Measurements from ENCODE around the gene PIM2.
"Not testable (repeated sequence)": the region's sequence is repeated elsewhere in the genome, so short reads cannot be mapped to it uniquely, and the experiment has no call there.

The PIM2 gene

DNA sequence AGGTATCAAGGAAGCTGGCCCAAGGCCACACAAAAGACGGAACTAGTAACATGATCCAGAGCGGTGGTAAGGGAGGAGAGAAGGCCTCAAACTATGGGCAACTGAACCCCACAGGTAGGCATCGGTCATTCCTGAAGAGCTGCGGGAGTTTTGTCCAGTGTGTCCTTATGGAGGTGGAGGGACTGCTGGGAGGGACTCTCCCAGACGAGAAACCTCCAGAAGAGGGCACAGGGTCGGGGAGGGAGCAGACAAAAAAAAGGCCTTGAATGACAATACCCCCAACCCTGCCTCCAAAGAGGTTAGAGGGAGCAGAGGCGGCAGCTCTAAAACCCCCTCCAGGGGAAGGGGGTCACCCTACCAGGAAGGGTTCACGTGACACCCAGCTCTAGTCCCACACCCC is 14.6 kb downstream of the PIM2 start:
- no peak for DNase-seq

DNA sequence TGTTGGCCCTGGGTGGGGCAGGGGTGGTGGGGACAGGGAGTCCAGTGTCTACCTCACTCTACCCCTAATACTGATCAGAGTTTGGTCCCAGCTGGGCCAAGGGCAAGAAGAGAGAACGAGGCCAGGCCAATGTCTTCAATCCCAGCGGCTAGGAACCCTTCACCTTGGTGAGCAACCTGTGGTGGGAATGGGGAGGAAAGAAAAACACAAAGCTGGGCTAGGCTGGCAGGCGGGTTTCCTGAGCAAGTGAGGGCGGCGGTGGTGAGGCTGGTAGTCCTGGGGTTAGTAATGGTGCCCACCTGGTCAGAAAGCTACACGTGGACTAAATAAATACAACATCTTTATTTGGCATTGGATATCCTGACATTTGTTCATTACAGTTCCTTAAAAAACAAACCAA is 15.5 kb downstream of the PIM2 start:
- DNase-seq = no peak

DNA sequence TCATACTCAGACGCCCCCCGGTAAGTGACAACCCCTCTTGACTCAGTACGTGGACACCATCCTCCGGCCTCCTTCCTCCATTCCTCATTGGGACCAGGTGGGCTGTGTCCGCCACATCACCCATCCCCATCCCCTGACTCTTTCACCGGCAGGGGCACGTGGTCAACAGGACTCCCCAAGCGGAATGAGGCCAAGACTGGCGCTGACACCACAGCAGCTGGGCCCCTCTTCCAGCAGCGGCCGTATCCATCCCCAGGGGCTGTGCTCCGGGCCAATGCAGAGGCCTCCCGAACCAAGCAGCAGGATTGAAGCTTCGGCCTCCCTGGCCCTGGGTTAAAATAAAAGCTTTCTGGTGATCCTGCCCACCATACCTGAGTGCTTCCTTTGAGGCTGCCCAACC is 16.0 kb downstream of the PIM2 start:
- DNase-seq = no peak

DNA sequence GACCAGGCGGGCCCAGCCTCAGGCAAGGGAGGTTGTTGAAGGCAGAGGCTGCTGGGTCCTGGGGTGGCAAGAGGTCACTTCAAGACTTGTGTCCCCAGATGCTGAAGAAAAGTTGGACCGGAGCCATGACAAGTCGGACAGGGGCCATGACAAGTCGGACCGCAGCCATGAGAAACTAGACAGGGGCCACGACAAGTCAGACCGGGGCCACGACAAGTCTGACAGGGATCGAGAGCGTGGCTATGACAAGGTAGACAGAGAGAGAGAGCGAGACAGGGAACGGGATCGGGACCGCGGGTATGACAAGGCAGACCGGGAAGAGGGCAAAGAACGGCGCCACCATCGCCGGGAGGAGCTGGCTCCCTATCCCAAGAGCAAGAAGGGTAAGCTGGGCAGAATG is 16.7 kb downstream of the PIM2 start:
- no peak for DNase-seq

DNA sequence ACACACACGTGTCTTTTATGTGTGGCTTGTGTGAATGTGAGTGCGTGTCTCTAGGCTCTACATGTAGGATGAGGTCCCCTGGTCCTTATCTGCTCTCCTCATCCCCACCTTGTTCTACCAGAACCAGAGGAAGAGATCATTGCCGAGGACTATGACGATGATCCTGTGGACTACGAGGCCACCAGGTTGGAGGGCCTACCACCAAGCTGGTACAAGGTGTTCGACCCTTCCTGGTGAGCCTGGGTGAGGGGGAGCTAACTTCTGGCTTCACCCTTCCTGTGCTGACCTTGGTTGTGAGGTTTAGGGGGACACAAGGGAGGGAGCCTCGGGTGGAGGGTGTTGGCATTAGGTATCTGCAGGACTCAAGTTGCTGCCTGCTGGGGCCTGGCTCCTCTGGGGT is 17.8 kb downstream of the PIM2 start:
- DNase-seq = no peak

DNA sequence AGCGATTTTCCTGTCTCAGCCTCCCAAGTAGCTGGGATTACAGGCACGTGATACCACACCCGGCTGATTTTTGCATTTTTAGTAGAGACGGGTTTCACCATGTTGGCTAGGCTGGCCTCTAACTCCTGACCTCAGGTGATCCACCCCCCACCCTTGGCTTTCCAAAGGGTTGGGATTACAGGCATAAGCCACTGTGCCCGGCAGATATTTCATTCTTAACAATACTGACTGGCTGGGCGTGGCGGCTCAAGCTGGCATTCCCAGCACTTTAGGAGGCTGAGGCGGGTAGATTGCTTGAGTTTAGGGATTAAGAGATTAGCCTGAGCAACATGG is 19.8 kb downstream of the PIM2 start:
- DNase-seq = no peak

DNA sequence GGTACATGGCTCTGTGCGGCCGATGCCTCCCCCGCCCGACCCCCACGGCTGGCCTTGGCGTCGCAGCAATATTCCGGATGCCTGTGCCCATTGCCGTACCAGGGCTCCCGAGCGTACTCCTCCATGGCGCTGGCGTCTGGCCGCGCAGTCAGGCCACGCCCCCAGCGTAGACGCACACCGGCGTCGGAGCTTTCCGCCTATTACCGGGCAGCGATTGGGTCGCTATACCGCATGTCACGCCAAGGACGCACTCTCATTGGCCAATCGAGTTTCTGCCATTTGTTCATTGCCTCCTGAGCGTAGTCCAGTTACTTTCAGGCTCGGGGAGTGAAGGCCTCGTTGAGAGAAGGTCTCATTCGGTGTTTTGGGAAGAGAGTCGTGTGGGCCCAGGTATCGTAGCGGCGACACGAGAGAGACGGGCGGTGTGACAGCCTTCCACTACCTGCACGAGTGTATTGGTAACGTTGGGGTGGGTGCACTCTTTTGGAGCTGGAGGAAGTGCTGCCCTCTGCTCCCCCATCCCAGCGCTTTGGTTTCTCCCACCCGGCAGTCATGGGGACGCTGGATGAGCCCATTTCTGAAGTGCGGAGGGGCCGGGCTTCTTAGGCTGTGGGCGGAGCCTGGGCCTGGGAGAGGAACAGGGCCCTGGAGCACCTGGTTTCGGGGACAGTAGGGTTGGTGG is 21.1 kb downstream of the PIM2 start, which contains the start of the genes PQBP1 and TIMM17B:
TSS of gene PQBP1 (plus strand) at position 306 of the 682 bp plus-strand sequence. CDS start 580 bp downstream, outside the sequence.
TSS of gene TIMM17B (minus strand) at position 144 of the 682 bp plus-strand sequence. CDS start at position 125, 19 bp downstream.
- DNase-seq = peak; percentile 92

DNA sequence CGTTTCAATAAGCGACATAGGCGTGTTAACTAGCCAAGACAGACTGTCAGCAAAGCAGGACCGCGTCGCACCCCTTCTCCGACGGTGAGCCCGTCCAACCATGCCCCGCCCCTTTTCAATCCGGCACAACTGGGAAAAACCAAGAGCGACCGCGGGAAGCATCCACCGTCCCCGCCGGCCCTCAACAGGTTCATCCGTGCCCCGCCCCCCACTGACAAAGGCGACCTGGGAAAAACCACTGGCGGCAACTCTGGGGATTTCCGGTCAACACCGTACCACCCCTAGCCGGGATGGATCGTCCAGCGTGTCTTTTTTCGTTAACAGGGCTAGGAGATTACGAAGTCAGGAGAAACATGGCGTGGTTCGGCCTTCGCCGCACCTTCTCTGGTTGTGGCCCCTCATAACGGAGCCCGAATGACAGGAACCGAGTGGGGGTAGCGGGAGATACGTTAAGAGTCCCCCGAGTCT is 21.6 kb downstream of the PIM2 start:
- peak; percentile 50 for DNase-seq

DNA sequence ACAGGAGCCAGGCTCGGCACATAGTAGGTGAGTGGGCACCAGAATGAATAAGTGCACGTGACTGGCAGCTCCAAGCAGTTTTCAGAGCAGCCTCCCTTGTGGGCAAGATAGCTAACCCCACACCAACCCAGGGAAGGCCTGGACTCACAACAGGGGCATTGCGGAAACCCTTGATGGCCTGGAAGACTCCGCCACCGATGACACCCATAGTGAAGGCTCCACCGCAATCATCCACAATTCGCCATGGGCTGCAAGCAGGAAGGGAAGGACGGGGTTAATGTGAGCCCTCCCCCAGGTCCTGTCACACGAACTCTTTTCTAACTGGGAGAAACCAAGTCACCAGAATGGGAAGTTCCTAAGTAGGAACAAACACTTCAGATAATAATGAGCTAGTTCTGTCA is 22.2 kb downstream of the PIM2 start:
- DNase-seq = peak; percentile 5

DNA sequence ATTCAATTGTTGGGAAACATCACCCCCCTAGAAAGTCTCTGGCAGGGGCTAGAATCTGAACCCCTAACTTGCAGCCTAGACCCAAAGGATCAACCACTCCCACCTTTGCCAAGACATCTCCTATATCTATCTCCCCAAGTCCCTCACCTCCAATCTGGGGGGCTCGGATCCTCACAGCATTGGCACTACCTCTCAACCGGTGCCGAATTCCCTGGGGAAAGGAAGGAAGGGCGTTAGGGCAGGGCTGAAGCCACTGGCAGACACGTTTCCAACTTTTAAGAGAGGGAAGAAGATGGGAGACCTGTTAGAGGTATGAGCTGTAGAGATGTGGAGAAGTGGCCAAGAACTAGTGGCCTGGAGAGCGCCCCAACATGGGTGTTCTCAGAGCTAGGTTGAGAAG is 23.9 kb downstream of the PIM2 start:
- DNase-seq = no peak

DNA sequence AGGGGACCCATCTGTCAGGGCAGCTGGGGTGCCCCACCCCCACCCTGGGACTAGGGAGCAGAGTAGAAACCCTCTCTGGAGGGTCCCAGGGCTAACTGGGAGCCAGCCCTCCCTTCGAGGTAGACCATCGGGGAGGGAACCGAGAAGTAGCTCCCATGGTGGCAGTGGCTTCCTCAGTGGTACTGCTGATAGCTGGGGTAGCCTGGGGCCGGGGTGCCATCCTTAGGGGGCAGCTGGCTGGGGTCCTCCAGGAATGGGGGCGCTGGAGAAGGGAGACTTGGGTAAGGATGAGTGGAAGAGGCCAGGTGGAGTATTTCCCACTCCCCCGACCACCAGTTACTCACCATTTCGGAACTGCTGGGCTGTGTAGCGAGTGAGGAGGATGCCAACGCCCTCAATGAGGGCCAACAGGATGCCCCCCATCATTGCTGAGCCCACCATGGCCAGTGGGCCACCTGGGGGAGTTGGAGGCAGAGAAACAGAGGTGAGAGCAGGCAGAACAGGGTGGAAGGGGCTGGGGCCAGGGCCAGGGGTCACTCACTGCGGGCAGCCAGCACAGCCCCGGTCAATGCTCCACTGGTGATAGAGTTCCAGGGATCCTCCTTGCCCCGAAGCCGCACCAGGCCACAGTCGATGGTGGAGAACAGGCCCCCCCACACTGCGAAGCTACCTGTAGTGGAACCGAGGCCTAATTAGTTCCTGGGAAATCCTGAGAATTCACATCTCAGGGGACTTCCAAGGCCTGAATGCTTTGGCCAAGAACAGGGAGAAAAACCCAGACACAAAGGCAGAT is 25.1 kb downstream of the PIM2 start:
- no peak for DNase-seq

DNA sequence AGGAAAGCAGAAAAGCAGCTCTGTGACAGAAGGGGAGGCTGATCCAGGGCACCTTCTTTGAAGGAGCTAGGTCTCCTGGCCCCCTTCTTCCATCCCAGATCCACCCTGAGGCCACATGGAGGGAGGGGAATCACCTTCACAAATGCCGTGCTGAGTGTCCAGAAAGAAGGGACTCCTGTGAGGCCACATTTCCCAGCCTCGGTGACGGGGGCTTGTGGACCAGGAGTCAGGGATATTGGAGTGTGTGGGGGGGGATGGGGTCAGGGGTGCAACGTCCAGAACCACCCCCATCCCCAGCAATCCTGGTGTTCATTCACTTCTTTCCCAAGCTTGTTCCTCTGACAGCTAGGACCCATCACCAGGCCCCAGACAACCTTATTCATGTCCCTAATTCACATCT is 25.9 kb downstream of the PIM2 start:
- no peak for DNase-seq

DNA sequence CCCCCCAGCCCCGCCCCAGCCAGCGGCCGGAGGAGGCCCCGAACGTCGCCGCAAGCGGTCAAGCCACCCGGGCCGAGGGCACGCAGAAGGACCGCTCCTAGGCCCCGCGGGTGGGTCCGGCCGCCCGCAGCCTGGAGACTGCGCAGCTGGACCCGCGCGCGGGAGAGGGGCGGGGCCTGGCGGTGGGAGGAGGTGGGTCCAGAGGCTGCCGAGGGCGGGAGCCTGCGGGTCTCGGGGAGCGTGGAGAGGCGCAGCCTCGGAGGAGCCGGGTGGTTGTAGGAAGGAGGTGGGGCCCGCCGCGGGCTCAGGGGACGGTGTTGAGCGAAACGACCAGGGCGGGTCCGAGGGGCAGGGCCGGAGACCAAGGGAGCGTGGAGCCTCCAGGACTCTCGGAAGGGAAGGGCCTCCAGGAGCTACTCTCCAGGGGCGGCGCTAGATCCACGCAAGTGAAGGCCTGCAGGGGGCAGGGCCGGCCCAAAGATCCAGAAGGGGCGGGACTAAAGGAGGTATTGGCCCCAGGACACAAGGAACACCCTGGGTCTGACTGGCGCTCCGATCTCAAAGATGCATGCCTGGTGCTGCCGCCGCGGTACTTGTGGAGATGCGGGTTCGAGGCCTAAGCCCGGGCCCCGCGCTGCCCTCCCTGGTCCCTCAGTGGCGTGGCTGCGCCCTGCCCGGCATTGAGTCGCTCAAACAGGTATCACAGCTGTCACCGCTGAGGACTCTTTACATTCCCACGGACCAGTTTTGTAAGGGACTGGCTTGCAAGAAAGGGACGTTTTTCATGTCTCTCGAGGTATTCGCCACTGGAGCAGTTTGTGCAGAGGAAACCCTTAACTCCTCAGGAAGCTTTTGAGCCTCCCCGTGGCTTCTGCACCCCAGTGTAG is 27.2 kb downstream of the PIM2 start:
- DNase-seq = peak; percentile 76

DNA sequence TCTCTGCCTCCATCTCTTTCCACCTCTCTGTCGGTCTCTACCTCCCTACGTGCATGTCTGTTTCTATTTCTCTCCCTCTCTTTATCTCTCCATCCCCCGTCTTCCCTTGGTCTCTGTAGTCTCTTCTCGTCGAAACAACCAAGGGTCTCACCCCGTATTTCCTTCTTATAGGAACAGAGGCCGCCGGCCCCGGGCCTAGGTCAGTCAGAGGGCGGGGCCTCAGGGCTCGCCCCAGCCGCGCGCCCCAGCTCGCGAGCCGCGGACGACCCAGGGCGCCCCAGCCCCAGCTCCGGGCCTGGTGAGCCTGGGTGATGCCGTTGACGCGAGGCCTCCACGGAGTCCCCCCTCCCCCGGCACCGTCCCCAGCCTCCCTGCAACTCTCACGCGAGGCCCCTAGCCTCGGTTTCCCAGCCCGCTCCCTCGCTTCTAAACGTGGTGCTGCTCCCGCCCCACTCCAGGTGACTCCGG is 27.9 kb downstream of the PIM2 start:
- DNase-seq = no peak

DNA sequence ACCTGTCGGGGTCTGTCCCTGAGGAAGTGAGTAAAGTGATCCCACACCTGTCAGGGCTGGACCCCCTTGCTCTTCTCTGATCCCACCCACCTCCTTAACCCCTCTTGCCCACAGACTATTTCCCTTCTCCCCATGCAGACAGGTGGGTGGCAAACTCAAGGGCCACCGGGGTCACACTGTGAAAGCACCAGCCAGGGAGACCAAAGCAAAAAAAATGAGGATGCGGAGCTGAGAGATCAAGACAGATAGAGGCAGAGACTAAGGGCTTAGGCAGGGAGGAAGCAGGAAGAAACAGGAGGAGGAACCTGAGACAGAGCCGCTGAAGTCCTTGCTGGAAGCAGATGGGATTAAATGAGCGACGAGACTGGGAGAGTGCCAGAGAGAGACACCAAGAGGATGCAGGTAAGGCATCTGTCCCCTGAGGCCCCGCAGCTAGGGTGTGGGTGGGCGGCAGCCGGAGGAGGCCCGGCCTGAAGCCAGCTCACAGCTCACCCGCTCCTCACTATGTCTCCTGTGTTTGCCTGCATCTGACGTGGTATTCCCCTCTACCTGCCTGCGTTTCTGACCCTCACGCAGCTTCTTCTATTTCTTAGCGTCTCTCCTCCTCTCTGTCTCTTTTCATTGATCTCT is 28.4 kb downstream of the PIM2 start:
- DNase-seq = no peak

DNA sequence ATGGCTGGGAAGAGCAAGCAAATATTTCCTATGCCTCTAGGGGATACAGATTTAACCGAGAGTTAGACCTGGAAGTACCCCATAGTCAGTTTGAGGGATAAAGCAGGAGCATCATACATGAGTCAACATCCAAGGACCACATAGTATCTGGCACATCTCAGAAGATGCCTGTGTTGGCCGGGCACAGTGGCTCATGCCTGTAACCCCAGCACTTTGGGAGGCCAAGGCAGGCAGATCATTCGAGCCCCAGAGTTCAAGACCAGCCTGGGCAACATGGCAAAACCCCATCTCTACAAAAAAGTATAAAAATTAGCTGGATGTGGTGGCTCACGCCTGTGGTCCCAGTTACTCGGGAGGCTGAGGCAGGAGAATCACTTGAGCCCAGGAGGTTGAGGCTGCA is 32.2 kb downstream of the PIM2 start:
- DNase-seq = not testable (repeated sequence)

DNA sequence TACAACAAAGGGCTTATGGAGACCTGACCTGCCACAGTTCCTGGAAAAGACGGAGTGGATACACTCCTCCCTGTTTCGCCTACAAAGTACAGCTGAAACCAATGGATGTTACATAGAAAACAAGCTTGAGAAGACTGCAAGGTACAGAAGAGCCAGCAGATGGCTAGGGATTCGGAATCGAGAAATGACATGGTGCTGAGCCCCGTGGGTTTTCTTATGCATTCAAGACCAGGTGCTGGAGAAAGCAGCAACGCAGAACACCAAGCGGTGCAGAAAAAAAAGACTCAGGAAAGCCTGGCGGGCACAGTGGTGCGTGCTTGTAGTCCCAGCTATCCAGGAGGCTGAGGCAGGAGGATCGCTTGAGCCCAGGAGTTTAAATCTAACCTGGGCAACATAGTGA is 35.1 kb downstream of the PIM2 start:
- DNase-seq = no peak

DNA sequence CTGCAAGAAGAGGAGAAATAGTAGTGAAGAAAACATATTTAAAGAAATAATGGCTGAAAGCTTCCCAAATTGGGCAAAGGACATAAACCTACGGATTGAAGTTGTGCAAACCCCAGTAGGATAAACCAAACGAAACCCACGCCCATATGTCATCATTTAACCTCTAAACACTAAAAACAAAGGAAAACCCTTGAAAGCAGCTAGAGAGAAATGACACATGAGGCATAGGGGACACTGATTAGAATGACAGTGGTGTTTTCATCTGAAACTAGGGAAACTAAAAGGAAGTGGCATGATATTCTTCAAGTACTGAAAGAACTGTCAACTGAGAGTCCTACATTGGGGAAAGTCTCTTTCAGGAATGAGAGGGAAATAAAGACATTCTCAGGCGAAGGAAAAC is 41.9 kb downstream of the PIM2 start:
- not testable (repeated sequence) for DNase-seq

DNA sequence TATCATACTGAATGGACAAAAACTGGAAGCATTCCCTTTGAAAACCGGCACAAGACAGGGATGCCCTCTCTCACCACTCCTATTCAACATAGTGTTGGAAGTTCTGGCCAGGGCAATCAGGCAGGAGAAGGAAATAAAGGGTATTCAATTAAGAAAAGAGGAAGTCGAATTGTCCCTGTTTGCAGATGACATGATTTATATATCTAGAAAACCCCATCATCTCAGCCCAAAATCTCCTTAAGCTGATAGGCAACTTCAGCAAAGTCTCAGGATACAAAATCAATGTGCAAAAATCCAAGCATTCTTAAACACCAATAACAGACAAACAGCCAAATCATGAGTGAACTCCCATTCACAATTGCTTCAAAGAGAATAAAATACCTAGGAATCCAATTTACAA is 46.8 kb downstream of the PIM2 start:
- DNase-seq = not testable (repeated sequence)

DNA sequence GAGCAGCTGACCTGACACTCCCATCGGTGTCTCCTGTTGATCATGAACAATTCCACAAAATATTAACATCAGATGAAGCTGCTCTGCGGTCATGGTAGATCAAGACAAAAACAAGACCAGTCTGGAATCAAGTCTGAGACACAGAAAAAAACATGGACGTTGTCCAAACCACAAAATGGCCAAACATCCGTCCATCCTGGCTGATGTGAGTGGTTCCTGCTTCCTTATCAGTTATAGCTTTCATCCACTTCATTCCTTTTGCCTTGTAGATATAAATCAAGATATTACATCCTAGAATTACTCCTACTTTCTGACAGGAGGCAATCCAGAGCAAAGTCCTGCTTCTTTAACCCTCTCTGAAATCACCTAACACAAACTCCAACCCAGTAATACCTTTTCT is 54.6 kb downstream of the PIM2 start:
- DNase-seq = no peak
